Measurements from ENCODE around the gene ASCL5.

ASCL5 gene

GRCh38 chr1:201111156-201111555 is 15.8 kb downstream of the ASCL5 start:
- no peak for DNase-seq (ENCODE audit: low read depth in 2 of 2, low spot score in 1 of 2)

- no peak for DNase-seq (ENCODE audit: low read depth in 2 of 2, low spot score in 1 of 2)
Measured at GRCh38 chr1:201110616-201111015, 16.4 kb downstream of the ASCL5 start.

GRCh38 chr1:201110138-201110537 is 16.8 kb downstream of the ASCL5 start:
- DNase-seq (ENCODE audit: low read depth in 2 of 2, low spot score in 1 of 2) = no peak

GRCh38 chr1:201109651-201110050 is 17.3 kb downstream of the ASCL5 start:
- no peak for DNase-seq (ENCODE audit: low read depth in 2 of 2, low spot score in 1 of 2)

GRCh38 chr1:201108614-201109013 is 18.4 kb downstream of the ASCL5 start:
- DNase-seq (ENCODE audit: low read depth in 2 of 2, low spot score in 1 of 2) = no peak

- no peak for DNase-seq (ENCODE audit: low read depth in 2 of 2, low spot score in 1 of 2)
Measured at GRCh38 chr1:201105688-201106087, 21.3 kb downstream of the ASCL5 start.

GRCh38 chr1:201104141-201104540 is 22.8 kb downstream of the ASCL5 start:
- no peak for DNase-seq (ENCODE audit: low read depth in 2 of 2, low spot score in 1 of 2)

- no peak for DNase-seq (ENCODE audit: low read depth in 2 of 2, low spot score in 1 of 2)
Measured at GRCh38 chr1:201103666-201104065, 23.3 kb downstream of the ASCL5 start.

GRCh38 chr1:201100169-201100930 is 26.6 kb downstream of the ASCL5 start:
- no peak for DNase-seq (ENCODE audit: low read depth in 2 of 2, low spot score in 1 of 2)

- no peak for DNase-seq (ENCODE audit: low read depth in 2 of 2, low spot score in 1 of 2)
Measured at GRCh38 chr1:201098992-201099677, 27.8 kb downstream of the ASCL5 start.

GRCh38 chr1:201096977-201097856 is 29.8 kb downstream of the ASCL5 start:
- DNase-seq (ENCODE audit: low read depth in 2 of 2, low spot score in 1 of 2) = no peak

GRCh38 chr1:201096041-201096461 is 30.9 kb downstream of the ASCL5 start:
- no peak for DNase-seq (ENCODE audit: low read depth in 2 of 2, low spot score in 1 of 2)

- no peak for DNase-seq (ENCODE audit: low read depth in 2 of 2, low spot score in 1 of 2)
Measured at GRCh38 chr1:201095581-201095980, 31.4 kb downstream of the ASCL5 start.

GRCh38 chr1:201094832-201095231 is 32.2 kb downstream of the ASCL5 start:
- no peak for DNase-seq (ENCODE audit: low read depth in 2 of 2, low spot score in 1 of 2)

- no peak for DNase-seq (ENCODE audit: low read depth in 2 of 2, low spot score in 1 of 2)
Measured at GRCh38 chr1:201093962-201094361, 33.0 kb downstream of the ASCL5 start.

- DNase-seq (ENCODE audit: low read depth in 2 of 2, low spot score in 1 of 2) = no peak
Measured at GRCh38 chr1:201093561-201093960, 33.4 kb downstream of the ASCL5 start.

GRCh38 chr1:201092738-201093137 is 34.2 kb downstream of the ASCL5 start:
- DNase-seq (ENCODE audit: low read depth in 2 of 2, low spot score in 1 of 2) = no peak

GRCh38 chr1:201091256-201091655 is 35.7 kb downstream of the ASCL5 start:
- DNase-seq (ENCODE audit: low read depth in 2 of 2, low spot score in 1 of 2) = no peak

- DNase-seq (ENCODE audit: low read depth in 2 of 2, low spot score in 1 of 2) = no peak
Measured at GRCh38 chr1:201090541-201090940, 36.4 kb downstream of the ASCL5 start.

- no peak for DNase-seq (ENCODE audit: low read depth in 2 of 2, low spot score in 1 of 2)
Measured at GRCh38 chr1:201089596-201089995, 37.4 kb downstream of the ASCL5 start.

- no peak for DNase-seq (ENCODE audit: low read depth in 2 of 2, low spot score in 1 of 2)
Measured at GRCh38 chr1:201088901-201089525, 38.0 kb downstream of the ASCL5 start.

Data from stimulated activated CD8-positive, alpha-beta memory T cell treated with anti-CD3 and anti-CD28 coated beads, Interleukin-4, amount 100 ng/mL, for 1 hour (primary cell).